Mesothelial cell of epicardium (in vitro differentiated cells): ENCODE results near the gene KISS1R. TPM values are rescaled to one million over a fixed set of nuclear protein-coding genes. Genes with fewer than 3 reads are reported as not detected.
A peak's percentile ranks its signal among the peaks of the same experiment; 100 is the strongest.

Source experiments
- DNase-seq, 2 experiments: peaks; one replicate each; pipeline ENCODE4 v3.0.0; 2021; ENCODE audit warnings: low spot score in 2 of 2; ENCODE audit not compliant: unreplicated experiment in 2 of 2
- H3K27ac Mint-ChIP-seq: 2 replicates; pipeline ENCODE4 v1.8.0; 2021; ENCODE audit warnings: mixed read lengths
- H3K27me3 Mint-ChIP-seq: 2 replicates; pipeline ENCODE4 v1.8.0; 2021; ENCODE audit warnings: low read depth, mixed read lengths
- H3K36me3 Mint-ChIP-seq: 2 replicates; pipeline ENCODE4 v1.8.0; 2021; ENCODE audit warnings: mixed read lengths
- H3K4me1 Mint-ChIP-seq: 2 replicates; pipeline ENCODE4 v1.8.0; 2021; ENCODE audit warnings: mixed read lengths
- H3K4me3 Mint-ChIP-seq: 2 replicates; pipeline ENCODE4 v1.8.0; 2021; ENCODE audit warnings: mild to moderate bottlenecking, moderate library complexity, mixed read lengths
- H3K9me3 Mint-ChIP-seq: 2 replicates; pipeline ENCODE4 v1.8.0; 2021; ENCODE audit warnings: mixed read lengths
- total RNA-seq: library from RNA; stranded (reverse); gene quantifications from 3 replicates; pipeline ENCODE4 v1.2.1, GENCODE V29; 2021
- TF ChIP-seq, protein P1 (sequence below): fragments of 200-600 bp; sonication (generic); IDR thresholded peaks from one replicate; pipeline ENCODE4 v1.5.0; 2021; ENCODE audit warnings: antibody characterized with exemption; ENCODE audit not compliant: unreplicated experiment

KISS1R gene
- total RNA-seq, 1 donor from 2014 or later, result 1.5 TPM

DNA sequence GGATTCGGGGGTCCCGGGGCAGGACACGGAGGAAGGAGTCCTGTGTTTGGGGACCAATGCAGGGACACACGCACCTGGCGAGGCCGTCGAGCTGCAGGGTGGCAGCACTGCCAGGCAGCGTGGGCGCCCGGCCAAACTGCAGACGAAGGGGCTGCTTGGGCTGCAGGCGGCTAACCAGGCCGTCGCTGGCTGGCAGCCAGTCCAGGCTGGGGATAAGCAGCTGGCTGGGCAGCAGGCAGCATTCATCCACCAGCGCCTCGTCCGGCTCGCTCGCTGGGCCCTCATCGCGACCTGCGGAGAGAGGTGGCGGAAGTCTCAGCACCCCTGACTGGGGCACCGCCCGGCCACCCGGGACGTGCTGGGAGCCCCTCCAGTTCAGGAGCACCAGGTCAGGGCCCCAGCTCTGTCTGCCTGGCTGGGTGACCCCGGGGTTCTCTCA lies 46.2 kb upstream of the KISS1R start:
- Mint-ChIP-seq H3K27me3 (peaks cover 2% of the 10 kb centered on the region), H3K4me1 (peaks cover 2% of the 10 kb centered on the region), H3K27ac (no peak overlapping the region), H3K9me3 (no peaks in the 10 kb centered on the region), H3K4me3 (no peak overlapping the region), H3K36me3 (peaks cover 16% of the 10 kb centered on the region)
- TF ChIP-seq, protein P1, sequence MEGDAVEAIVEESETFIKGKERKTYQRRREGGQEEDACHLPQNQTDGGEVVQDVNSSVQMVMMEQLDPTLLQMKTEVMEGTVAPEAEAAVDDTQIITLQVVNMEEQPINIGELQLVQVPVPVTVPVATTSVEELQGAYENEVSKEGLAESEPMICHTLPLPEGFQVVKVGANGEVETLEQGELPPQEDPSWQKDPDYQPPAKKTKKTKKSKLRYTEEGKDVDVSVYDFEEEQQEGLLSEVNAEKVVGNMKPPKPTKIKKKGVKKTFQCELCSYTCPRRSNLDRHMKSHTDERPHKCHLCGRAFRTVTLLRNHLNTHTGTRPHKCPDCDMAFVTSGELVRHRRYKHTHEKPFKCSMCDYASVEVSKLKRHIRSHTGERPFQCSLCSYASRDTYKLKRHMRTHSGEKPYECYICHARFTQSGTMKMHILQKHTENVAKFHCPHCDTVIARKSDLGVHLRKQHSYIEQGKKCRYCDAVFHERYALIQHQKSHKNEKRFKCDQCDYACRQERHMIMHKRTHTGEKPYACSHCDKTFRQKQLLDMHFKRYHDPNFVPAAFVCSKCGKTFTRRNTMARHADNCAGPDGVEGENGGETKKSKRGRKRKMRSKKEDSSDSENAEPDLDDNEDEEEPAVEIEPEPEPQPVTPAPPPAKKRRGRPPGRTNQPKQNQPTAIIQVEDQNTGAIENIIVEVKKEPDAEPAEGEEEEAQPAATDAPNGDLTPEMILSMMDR, result no peak
- no peak for DNase-seq

DNA sequence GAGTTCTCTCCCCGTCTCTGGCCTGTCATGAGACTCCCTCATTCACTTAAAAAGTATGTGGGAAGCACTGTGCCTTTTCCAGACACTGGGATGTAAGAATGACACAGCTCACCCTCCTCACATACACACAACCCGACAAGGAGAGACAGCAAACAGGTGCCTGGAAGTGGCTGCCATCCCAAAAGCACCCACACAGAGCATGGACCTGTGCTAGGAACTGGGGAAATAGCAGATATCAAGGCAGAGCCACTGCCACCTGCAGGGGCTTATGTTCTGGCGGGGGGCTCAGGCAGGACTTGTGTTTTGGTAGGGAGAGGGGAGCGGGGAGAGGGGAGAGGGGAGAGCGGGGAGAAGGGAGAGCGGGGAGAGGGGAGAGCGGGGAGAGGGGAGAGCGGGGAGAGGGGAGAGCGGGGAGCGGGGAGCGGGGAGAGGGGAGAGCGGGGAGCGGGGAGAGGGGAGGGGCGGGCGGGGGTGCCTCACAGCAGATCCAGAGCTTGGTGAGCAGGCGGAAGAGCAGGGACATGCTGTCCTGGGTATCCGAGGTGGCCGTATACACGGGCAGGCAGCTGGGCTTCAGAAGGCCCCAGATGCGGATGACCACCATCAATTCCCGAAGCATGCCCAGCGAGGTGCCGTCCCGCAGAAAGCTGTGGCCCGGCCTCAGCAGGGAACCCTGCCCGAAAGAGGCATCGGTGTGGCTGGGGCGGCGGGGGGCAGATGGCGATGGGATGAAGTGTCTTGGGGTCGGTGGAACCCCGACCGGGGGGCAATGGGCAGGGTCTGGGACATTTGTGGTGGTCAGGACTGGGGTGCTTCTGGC lies 45.5 kb upstream of the KISS1R start:
- DNase-seq, result no peak
- H3K27ac Mint-ChIP-seq, result peak overlapping the region; percentile 92
- peaks cover 16% of the 10 kb centered on the region for H3K36me3 Mint-ChIP-seq
- H3K4me3 Mint-ChIP-seq, result peak overlapping the region; percentile 28
- no peaks in the 10 kb centered on the region for H3K9me3 Mint-ChIP-seq
- H3K27me3 Mint-ChIP-seq, result peaks cover 2% of the 10 kb centered on the region
- H3K4me1 Mint-ChIP-seq, result peaks cover 2% of the 10 kb centered on the region
- TF ChIP-seq, protein P1, result no peak

DNA sequence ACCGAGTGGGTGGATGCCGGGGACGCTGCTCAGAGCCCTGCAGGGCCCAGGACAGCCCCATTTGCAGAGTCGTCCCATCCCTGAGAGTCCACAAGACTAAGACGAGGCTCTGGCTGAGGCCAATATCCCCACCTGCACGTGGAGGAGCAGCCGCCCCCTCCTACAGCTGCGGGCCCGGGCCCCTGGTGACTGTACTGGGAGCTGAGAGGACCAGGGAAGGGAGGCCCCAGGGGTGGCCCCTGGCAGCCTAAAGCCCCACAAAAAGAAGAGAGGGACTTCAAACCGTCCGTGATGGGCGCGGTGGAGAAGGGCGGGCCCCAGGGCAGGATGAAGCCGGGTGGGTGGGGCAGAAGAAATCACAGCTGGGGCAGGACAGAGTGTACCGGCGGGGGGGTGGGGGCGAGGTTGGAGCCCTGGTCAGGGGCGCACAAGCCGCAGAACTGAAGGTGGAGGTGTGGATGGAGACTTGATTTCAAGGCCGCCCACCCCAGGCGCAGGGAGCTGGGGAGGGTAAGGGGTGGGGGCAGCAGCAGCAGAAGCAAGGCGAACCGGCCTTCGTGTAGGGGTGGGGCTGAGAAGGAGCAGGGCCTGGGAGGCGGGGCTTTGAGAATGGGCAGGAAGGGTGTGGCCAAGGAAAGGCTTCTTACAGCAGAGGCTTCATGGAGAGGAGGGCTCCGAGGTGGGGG lies 44.7 kb upstream of the KISS1R start:
- Mint-ChIP-seq H3K27ac (peak overlapping the region; percentile 89), H3K36me3 (peaks cover 16% of the 10 kb centered on the region), H3K4me3 (no peak overlapping the region), H3K27me3 (peaks cover 2% of the 10 kb centered on the region), H3K9me3 (no peaks in the 10 kb centered on the region), H3K4me1 (peaks cover 2% of the 10 kb centered on the region)
- peak in 1 of 2 experiments; percentile 64 for DNase-seq
- TF ChIP-seq, protein P1, result no peak

GRCh38 chr19:873084-873483 lies 44.0 kb upstream of the KISS1R start:
- Mint-ChIP-seq H3K9me3 (no peaks in the 10 kb centered on the region), H3K27me3 (peaks cover 2% of the 10 kb centered on the region), H3K4me3 (no peak overlapping the region), H3K4me1 (peaks cover 2% of the 10 kb centered on the region), H3K36me3 (peaks cover 13% of the 10 kb centered on the region), H3K27ac (no peak overlapping the region)
- no peak for DNase-seq
- TF ChIP-seq, protein P1, result no peak

DNA sequence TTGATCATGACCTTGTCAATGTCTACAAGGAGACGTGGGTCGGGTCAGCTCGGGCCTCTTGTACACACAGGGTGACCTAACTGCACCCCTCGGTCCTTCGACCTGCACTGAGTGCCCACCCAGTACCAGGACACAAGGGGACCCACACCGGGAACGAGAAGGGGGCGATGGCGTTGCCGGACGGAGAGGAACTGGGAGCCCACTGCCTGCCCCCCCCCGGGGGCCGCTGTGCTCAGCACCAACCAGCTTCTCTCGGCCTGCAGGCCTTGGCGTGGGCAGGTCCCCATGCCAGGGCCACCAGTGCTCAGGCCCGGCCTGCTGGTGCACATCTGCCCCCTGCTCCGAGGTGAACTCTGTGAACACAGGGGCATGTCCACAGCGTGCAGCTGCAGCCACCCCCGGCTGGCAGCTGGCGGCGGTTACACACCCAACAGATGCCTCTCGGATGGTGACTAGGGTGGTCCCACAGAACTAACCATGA lies 43.5 kb upstream of the KISS1R start:
- no peak overlapping the region for H3K27ac Mint-ChIP-seq
- no peak for DNase-seq

More for the DNA sequence above, 43.5 kb upstream of the KISS1R start:
- H3K4me1 Mint-ChIP-seq, result peaks cover 2% of the 10 kb centered on the region
- TF ChIP-seq, protein P1, result no peak
- H3K36me3 Mint-ChIP-seq, result peaks cover 11% of the 10 kb centered on the region
- H3K9me3 Mint-ChIP-seq, result no peaks in the 10 kb centered on the region
- H3K4me3 Mint-ChIP-seq, result no peak overlapping the region
- H3K27me3 Mint-ChIP-seq, result peaks cover 2% of the 10 kb centered on the region
